SK-N-SH (cell line): ENCODE results near the gene SERINC2.

Experiments used
- CTCF ChIP-seq: fragments of 200-600 bp; sonication (generic); IDR thresholded peaks from 2 replicates; pipeline ENCODE4 v1.6.1; 2017; ENCODE audit warnings: antibody characterized with exemption, mild to moderate bottlenecking, moderate library complexity
- FOXM1 ChIP-seq: IDR thresholded peaks from 2 replicates; pipeline ENCODE4 v1.4.0; 2012; ENCODE audit warnings: low read depth, mild to moderate bottlenecking
- MXI1 ChIP-seq: IDR thresholded peaks from 2 replicates; pipeline ENCODE4 v1.6.1; 2012; ENCODE audit warnings: mild to moderate bottlenecking, low read depth, low read length, improper control_type of control experiment
- PBX3 ChIP-seq: IDR thresholded peaks from 2 replicates; pipeline ENCODE4; 2012
- RXRA ChIP-seq: IDR thresholded peaks from 2 replicates; pipeline ENCODE4 v1.4.0; 2012; ENCODE audit warnings: low read depth, mild to moderate bottlenecking, borderline replicate concordance
- TEAD4 ChIP-seq: IDR thresholded peaks from 2 replicates; pipeline ENCODE4 v1.4.0; 2012; ENCODE audit warnings: mild to moderate bottlenecking, borderline replicate concordance; ENCODE audit not compliant: insufficient read depth
- USF1 ChIP-seq: IDR thresholded peaks from 2 replicates; pipeline ENCODE4 v1.4.0; 2012; ENCODE audit warnings: low read depth, borderline replicate concordance
- USF2 ChIP-seq: fragments of 150-350 bp; IDR thresholded peaks from 2 replicates; pipeline ENCODE4 v1.6.1; 2017; ENCODE audit warnings: antibody characterized with exemption, low read length, low read depth, borderline replicate concordance

- TF ChIP-seq CTCF, result no peak
- no peak for TF ChIP-seq MXI1
- no peak for TF ChIP-seq TEAD4
- TF ChIP-seq FOXM1, result no peak
- TF ChIP-seq USF2, result no peak
- TF ChIP-seq PBX3, result no peak
- no peak for TF ChIP-seq USF1
- TF ChIP-seq RXRA, result no peak
Observed at GRCh38 chr1:31434979-31435378, 22.0 kb downstream of the SERINC2 start.
